HG03175 (cell line): ENCODE measurements around the gene SUSD5.
"Not testable (repeated sequence)": the region's sequence is repeated elsewhere in the genome, so short reads cannot be mapped to it uniquely, and the experiment has no call there.

Experiments used
- ATAC-seq: cut with Tn5 transposase; IDR thresholded peaks from one replicate; pipeline ENCODE4 v1.9.1; 2021; ENCODE audit warnings: mild to moderate bottlenecking, moderate library complexity; ENCODE audit not compliant: unreplicated experiment

The SUSD5 gene

DNA sequence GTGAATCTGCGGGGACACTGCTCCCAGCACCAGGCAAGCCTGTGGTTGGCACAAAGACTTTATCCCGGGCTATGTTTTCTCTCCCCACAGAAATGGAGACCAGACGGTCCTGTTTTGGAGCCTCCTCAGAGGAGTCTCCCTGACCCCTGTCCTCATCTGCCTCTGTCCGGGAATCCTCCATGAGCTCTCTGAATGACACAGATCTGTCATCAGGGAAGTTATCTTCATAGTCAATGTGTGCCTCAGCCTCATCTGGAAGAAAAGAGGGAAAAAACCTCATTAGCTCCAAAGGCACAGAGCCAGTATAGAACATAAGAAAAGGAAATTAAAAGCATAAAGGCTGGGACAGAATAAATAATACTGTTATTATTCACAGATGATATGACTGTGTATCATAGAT is 64.8 kb downstream of the SUSD5 start:
- ATAC-seq: no peak

GRCh38 chr3:33152363-33153360 is 65.9 kb downstream of the SUSD5 start:
- no peak for ATAC-seq

- no peak for ATAC-seq
These were observed 69.3 kb downstream of the SUSD5 start for GRCh38 chr3:33149342-33149741.

GRCh38 chr3:33146791-33147445 is 71.7 kb downstream of the SUSD5 start:
- ATAC-seq: no peak

- no peak for ATAC-seq
These were observed 72.6 kb downstream of the SUSD5 start for GRCh38 chr3:33145901-33146580.

DNA sequence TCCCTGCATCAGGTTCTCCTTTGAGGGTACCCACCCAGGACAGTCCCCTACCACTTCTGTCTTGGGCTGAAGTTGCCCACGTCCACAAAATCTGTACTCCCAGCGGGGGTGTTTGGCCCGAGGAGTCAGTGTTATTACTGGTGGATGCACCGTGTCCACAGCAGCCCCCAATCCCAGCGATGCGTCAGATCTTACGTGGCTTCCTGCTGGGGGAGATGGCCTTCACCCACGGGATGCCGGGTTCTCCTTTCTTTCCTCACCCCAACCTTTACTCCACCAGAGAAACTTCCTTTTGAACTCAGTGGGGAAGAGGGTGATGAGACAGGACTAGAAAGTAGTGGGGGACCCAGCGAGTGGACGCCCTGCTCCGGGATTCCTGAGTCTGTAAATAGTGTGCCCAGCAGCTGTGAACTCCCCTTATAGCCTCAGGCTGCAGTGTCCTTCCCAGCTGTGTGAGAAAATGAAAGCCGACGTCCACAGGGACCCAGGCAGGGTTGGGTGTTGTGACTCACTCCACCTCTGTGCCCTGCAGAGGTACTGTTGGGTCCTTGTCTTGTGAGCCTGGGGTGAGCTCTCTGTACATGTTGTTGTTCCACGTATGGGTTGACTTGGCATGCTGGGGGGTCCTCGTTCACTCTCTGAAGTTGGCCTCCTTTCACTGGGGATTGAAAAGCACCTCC is 73.2 kb downstream of the SUSD5 start:
- ATAC-seq: no peak

GRCh38 chr3:33144433-33144832 is 74.2 kb downstream of the SUSD5 start:
- ATAC-seq: no peak

DNA sequence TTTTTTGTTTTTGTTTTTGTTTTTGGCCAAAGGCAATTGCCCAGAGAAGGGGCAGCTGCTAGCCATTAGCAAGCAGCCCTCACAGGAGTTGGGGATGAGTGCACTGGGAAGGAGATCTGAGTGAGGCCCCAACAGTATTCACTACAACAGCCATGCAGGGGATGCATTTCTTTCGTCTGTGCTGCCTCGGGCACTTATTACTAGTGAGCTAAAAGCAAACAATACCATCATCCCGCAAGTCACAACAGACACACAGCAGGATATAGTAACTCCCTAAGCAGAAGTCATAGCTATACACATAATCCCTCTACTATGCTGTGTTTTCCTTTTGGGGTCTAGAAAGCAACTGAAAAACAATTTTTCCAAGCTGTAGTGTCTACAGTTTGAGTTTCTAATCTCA is 77.6 kb downstream of the SUSD5 start:
- ATAC-seq: no peak

DNA sequence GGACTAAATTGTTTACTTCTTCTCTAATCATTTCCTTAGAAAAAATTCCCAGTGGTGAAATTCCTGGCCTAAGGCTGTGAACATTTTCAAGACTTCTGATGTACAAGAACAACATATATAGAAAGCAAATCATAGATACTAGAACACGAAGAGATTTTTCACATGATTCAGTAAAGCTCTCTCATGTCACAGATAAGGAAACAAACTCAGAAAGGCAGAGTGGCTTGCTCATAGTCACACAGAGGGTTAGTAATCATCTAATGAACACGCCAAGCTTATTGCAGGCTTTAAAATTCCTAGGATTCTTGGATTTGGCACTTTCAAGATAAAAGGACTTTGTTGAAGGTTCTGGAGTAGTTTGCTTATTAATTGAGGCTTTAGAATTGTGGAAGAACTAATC is 78.6 kb downstream of the SUSD5 start:
- ATAC-seq: no peak

DNA sequence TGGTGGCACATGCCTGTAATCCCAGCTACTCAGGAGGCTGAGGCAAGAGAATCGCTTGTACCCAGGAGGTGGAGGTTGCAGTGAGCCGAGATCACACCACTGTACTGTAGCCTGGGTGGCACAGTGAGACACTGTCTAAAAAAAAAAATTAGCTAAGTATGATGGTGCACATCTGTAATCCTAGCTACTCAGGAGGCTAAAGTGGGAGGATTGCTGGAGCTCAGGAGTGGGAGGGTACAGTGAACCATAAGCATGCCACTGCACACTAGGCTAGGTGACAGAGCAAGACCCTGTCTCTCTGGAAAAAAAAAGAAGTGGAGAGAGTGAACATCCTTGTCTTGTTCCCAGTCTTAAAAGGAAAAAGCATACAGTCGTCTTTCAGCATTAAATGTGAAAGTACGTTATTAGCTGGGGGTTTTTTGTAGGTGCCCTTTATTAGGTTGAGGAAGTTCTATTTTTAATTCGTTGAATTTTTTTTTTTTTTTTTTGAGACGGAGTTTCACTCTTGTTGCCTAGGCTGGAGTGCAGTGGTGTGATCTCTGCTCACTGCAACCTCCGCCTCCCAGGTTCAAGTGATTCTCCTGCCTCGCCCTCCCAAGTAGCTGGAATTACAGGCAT is 79.5 kb downstream of the SUSD5 start:
- not testable (repeated sequence) for ATAC-seq

- ATAC-seq: no peak
These were observed 80.9 kb downstream of the SUSD5 start for GRCh38 chr3:33137691-33138090.

DNA sequence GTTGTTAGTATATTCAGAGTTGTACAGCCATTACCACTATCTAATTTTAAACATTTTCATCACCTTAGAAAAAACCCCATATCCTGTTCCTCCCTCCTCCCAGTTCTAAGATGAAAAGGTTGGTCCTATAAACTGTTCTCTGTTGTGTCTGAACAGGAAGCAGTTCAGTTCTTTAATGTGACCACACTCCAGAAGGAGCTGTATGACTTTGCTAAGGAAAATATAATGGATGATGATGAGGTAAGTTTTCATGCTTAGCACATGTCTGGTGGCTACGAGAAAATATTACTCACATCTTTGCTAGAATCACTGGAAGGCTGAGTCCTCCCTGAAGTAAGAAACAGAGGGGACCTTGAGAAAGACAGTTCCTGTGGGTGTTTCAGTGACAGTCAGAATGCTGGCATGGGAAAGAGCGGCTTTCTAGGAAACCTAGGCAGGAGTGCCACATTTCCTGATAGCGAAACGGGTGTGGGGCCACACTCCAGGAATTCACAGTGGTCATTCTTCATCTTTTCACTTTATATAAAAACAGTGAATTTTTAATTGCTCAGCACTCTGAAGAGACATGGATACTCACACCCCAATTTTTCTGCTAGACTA is 84.5 kb downstream of the SUSD5 start:
- ATAC-seq: no peak

DNA sequence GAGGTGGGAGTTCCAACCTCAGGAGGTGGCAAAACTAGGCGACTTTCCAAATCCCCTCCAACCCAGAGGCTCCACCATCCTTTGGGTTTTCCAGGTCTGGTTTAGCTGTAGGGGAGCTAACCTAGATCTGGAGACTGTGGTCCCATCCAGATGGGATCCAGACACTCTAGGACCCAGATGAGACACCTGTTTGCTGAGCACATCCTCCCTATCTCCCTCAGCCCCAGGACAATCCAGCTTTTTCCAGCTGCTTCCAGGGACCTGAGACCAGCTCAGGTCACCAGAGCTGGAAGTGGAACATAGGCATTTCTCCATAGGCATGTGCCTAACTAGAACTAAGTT is 86.6 kb downstream of the SUSD5 start:
- no peak for ATAC-seq

- ATAC-seq: peak; percentile 86
These were observed 87.1 kb downstream of the SUSD5 start for GRCh38 chr3:33131331-33132018.

DNA sequence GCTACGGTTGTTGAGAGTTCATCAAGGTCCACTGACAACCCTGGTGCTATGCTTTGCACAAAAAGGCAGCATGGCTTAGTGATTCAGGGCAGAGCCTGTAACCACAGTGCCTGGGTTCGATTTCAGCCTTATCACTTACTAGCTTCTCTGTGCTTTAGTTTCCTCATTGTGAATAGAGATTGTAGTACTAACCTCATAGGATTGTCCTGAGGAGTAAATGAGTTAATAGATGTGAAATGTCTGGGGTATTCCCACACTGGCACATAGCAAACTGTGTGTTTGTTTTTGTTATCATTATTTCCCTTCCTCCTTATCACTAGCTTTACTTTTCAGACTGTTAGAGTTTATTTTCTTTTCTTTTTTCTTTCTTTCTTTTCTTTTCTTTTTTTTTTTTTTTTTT is 88.5 kb downstream of the SUSD5 start:
- ATAC-seq: no peak

DNA sequence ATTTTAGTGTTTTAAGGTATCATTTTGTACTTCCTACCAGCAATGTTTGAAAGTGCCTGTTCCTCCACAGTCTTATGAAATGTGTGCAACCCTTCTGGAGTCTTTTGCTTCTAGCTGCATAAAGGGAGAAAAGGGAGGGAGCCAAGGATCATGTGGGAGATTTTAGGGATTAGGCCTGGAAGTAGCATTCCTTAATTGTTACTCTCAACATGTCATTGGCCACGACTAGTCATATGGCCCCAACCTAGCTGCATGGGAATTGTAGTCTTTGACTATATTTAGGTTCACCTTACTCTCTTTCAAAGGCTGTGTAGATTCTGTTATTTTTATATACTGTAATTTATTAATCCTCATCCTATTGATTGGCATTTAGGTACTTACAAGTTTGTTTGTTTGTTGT is 89.9 kb downstream of the SUSD5 start:
- no peak for ATAC-seq

- ATAC-seq: no peak
These were observed 92.8 kb downstream of the SUSD5 start for GRCh38 chr3:33125840-33126239.

DNA sequence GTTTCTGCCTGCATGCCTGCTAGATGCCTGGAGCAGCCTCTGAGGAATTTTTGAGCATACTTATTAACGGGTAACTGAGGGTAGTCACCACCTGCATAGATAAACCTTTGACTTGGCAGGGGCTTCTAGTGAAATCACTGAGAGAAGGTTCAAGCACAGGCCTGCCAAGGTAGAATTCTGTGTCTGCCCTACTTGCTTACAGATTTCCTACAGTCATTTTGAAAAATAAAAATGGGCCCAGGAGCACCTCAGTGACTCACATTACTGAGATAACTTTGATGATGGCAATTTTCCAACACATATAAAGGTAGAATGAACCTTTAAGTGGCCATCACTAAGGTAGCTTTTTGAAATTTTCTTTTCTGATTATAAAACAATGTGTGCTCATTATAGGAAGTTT is 94.0 kb downstream of the SUSD5 start:
- no peak for ATAC-seq

DNA sequence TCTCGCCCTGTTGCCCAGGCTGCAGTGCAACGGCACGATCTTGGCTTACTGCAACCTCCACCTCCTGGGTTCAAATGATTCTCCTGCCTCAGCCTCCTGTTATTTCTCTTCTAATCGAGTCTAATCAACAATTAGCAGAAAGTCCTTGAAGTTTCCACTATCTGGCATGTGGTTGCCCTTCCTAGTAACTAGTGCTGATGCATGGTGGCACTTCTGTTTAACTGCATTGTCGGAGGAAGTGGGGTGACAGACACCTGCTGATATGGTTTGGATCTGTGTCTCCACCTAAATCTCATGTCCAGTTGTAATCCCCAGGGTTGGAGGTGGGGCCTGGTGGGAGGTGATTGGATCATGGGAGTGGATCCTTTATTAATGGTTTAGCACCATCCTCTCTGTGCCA is 95.6 kb downstream of the SUSD5 start:
- no peak for ATAC-seq

DNA sequence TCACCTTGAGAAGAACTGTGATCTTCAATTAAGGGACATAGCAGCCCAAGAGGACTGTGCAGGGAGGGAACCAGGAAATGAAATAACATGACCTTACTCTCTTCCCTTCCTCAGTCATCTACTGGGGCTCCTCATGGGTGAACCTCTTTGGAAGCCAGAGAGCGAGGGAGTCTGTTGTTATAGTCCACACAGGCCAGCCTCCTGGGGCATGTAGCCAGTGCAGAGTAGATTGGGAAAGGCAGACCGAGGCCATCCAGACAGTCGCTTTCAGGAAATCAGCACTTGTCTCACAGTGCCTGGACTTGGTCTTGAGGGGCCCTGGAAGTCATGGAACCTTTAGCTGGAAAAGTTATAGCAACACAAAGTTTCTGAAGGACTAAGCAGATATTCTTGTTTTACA is 98.7 kb downstream of the SUSD5 start:
- ATAC-seq: no peak
